ENCODE results near the gene IRF2BP2.

The IRF2BP2 gene

DNA sequence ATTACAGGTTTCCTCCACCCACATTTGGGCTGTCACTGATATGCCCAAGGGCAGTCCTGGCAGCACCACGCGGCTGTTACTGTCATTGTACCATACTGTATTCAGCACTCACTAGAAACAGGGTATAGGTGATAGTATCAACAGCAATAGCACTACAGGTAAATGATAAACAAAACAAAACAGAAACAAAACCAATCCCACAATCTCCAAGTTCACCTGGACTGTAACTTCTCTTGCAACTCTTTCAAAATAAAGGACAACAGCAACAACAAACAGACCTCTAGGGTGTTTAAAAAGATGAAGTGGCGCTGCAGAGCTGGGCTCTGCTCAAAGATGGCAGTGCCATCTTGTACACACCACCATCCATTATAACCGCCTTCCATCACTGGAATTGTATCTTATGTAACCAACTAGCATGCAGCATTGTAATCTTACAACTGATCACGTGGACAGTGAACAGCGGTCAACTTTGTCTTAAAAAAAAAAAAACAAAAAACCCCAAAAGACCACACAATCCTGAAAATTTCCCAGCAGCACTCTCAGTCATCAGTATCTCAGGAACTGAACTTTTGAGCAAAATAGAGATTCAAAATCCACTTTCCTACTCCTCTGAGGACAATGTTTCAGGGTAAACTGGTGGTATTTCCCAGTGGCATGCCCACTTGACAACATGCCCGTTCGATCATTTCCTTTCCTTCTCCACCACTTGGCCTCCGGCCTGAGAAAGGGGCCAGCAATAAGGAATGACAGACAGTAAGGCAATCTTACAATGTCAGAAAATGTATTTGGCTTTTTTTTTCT, 3.8 kb downstream of the IRF2BP2 start (continued):
- TF ChIP-seq ZNF416 (tag by site-specific recombination; IDR thresholded peaks at IDR 0.05) (no peak), MYNN (tag by site-specific recombination; IDR thresholded peaks at IDR 0.05; ENCODE audit: borderline replicate concordance) (peak; percentile 94), ZNF274 (IDR thresholded peaks at IDR 0.05; ENCODE audit: low read length) (no peak), ZNF274 (tag by site-specific recombination; IDR thresholded peaks at IDR 0.05; ENCODE audit: borderline replicate concordance) (no peak), HOXC10 (CRISPR knock-in tag; IDR thresholded peaks at IDR 0.05) (no peak), SCRT2 (tag by site-specific recombination; IDR thresholded peaks at IDR 0.05) (no peak; the same call in 1 of the 2 replicates), ZNF2 (tag by site-specific recombination; IDR thresholded peaks at IDR 0.05) (peak; percentile 74), GLI4 (tag by site-specific recombination; IDR thresholded peaks at IDR 0.05) (no peak; the same call in 1 of the 2 replicates), MZF1 (tag by site-specific recombination; IDR thresholded peaks at IDR 0.05; ENCODE audit: borderline replicate concordance) (no peak), KLF10 (tag by site-specific recombination; IDR thresholded peaks at IDR 0.05) (peak; percentile 8; the same call in 1 of the 2 replicates), ZNF521 (tag by site-specific recombination; IDR thresholded peaks at IDR 0.05) (no peak), ZNF600 (tag by site-specific recombination; IDR thresholded peaks at IDR 0.05) (peak; percentile 94), ZNF404 (tag by site-specific recombination; IDR thresholded peaks at IDR 0.05) (no peak), OSR2 (tag by site-specific recombination; IDR thresholded peaks at IDR 0.05) (no peak), ZNF174 (tag by site-specific recombination; IDR thresholded peaks at IDR 0.05) (no peak), ZNF501 (tag by site-specific recombination; IDR thresholded peaks at IDR 0.05) (no peak; the same call in 1 of the 2 replicates), ZNF366 (tag by site-specific recombination; conservative IDR thresholded peaks at IDR 0.05) (peak; percentile 45; the same call in 1 of the 2 replicates), ZNF114 (tag by site-specific recombination; IDR thresholded peaks at IDR 0.05) (no peak), ZSCAN23 (tag by site-specific recombination; IDR thresholded peaks at IDR 0.05) (no peak), ZBTB1 (tag by site-specific recombination; IDR thresholded peaks at IDR 0.05) (no peak), ZNF350 (tag by site-specific recombination; IDR thresholded peaks at IDR 0.05) (no peak), ZBTB7A (tag by site-specific recombination; IDR thresholded peaks at IDR 0.05; ENCODE audit: low read depth) (no peak), ZNF37A (tag by site-specific recombination; IDR thresholded peaks at IDR 0.05) (0 out of 2 replicates have a peak, but pooled peaks have one; percentile 28), ZNF792 (tag by site-specific recombination; IDR thresholded peaks at IDR 0.05) (peak; percentile 4; the same call in 1 of the 2 replicates)
- TF ChIP-seq, protein P1, sequence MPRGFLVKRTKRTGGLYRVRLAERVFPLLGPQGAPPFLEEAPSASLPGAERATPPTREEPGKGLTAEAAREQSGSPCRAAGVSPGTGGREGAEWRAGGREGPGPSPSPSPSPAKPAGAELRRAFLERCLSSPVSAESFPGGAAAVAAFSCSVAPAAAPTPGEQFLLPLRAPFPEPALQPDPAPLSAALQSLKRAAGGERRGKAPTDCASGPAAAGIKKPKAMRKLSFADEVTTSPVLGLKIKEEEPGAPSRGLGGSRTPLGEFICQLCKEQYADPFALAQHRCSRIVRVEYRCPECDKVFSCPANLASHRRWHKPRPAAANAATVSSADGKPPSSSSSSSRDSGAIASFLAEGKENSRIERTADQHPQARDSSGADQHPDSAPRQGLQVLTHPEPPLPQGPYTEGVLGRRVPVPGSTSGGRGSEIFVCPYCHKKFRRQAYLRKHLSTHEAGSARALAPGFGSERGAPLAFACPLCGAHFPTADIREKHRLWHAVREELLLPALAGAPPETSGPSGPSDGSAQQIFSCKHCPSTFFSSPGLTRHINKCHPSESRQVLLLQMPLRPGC (tag by site-specific recombination; IDR thresholded peaks at IDR 0.05) = peak; percentile 49
- TF ChIP-seq, protein P2, sequence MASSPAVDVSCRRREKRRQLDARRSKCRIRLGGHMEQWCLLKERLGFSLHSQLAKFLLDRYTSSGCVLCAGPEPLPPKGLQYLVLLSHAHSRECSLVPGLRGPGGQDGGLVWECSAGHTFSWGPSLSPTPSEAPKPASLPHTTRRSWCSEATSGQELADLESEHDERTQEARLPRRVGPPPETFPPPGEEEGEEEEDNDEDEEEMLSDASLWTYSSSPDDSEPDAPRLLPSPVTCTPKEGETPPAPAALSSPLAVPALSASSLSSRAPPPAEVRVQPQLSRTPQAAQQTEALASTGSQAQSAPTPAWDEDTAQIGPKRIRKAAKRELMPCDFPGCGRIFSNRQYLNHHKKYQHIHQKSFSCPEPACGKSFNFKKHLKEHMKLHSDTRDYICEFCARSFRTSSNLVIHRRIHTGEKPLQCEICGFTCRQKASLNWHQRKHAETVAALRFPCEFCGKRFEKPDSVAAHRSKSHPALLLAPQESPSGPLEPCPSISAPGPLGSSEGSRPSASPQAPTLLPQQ (tag by site-specific recombination; IDR thresholded peaks at IDR 0.05) = 0 out of 2 replicates have a peak, but pooled peaks have one; percentile 60
- TF ChIP-seq, protein P3, sequence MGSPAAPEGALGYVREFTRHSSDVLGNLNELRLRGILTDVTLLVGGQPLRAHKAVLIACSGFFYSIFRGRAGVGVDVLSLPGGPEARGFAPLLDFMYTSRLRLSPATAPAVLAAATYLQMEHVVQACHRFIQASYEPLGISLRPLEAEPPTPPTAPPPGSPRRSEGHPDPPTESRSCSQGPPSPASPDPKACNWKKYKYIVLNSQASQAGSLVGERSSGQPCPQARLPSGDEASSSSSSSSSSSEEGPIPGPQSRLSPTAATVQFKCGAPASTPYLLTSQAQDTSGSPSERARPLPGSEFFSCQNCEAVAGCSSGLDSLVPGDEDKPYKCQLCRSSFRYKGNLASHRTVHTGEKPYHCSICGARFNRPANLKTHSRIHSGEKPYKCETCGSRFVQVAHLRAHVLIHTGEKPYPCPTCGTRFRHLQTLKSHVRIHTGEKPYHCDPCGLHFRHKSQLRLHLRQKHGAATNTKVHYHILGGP (tag by site-specific recombination; IDR thresholded peaks at IDR 0.05) = no peak
- TF ChIP-seq, protein P4, sequence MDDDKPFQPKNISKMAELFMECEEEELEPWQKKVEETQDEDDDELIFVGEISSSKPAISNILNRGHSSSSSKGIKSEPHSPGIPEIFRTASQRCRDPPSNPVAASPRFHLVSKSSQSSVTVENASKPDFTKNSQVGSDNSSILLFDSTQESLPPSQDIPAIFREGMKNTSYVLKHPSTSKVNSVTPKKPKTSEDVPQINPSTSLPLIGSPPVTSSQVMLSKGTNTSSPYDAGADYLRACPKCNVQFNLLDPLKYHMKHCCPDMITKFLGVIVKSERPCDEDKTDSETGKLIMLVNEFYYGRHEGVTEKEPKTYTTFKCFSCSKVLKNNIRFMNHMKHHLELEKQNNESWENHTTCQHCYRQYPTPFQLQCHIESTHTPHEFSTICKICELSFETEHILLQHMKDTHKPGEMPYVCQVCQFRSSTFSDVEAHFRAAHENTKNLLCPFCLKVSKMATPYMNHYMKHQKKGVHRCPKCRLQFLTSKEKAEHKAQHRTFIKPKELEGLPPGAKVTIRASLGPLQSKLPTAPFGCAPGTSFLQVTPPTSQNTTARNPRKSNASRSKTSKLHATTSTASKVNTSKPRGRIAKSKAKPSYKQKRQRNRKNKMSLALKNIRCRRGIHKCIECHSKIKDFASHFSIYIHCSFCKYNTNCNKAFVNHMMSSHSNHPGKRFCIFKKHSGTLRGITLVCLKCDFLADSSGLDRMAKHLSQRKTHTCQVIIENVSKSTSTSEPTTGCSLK (tag by site-specific recombination; IDR thresholded peaks at IDR 0.05) = no peak
- TF ChIP-seq, protein P5, sequence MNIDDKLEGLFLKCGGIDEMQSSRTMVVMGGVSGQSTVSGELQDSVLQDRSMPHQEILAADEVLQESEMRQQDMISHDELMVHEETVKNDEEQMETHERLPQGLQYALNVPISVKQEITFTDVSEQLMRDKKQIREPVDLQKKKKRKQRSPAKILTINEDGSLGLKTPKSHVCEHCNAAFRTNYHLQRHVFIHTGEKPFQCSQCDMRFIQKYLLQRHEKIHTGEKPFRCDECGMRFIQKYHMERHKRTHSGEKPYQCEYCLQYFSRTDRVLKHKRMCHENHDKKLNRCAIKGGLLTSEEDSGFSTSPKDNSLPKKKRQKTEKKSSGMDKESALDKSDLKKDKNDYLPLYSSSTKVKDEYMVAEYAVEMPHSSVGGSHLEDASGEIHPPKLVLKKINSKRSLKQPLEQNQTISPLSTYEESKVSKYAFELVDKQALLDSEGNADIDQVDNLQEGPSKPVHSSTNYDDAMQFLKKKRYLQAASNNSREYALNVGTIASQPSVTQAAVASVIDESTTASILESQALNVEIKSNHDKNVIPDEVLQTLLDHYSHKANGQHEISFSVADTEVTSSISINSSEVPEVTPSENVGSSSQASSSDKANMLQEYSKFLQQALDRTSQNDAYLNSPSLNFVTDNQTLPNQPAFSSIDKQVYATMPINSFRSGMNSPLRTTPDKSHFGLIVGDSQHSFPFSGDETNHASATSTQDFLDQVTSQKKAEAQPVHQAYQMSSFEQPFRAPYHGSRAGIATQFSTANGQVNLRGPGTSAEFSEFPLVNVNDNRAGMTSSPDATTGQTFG (tag by site-specific recombination; IDR thresholded peaks at IDR 0.05; ENCODE audit: borderline replicate concordance) = no peak
- TF ChIP-seq, protein P6, sequence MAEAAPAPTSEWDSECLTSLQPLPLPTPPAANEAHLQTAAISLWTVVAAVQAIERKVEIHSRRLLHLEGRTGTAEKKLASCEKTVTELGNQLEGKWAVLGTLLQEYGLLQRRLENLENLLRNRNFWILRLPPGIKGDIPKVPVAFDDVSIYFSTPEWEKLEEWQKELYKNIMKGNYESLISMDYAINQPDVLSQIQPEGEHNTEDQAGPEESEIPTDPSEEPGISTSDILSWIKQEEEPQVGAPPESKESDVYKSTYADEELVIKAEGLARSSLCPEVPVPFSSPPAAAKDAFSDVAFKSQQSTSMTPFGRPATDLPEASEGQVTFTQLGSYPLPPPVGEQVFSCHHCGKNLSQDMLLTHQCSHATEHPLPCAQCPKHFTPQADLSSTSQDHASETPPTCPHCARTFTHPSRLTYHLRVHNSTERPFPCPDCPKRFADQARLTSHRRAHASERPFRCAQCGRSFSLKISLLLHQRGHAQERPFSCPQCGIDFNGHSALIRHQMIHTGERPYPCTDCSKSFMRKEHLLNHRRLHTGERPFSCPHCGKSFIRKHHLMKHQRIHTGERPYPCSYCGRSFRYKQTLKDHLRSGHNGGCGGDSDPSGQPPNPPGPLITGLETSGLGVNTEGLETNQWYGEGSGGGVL (tag by site-specific recombination; IDR thresholded peaks at IDR 0.05) = no peak

All from HEK293 (cell line).